H1 (cell line): ENCODE measurements around the gene PTPRF. TPM values are rescaled to one million over a fixed set of nuclear protein-coding genes. Genes with fewer than 3 reads are reported as not detected.

Experiments used
- CTCF ChIA-PET: fragments of 300-600 bp; sonication (Branson Sonifier 250); formaldehyde crosslinking; loops from one replicate; lab custom pipeline; 2021; ENCODE audit not compliant: partially characterized antibody; lab: Charles Lee
- POLR2A ChIA-PET: fragments of 300-600 bp; sonication (Branson Sonifier 250); formaldehyde crosslinking; loops from one replicate; lab custom pipeline; 2021; ENCODE audit warnings: inconsistent platforms; ENCODE audit not compliant: partially characterized antibody; lab: Charles Lee
- DNase-seq, 2 experiments: peaks; one replicate each; pipeline versions ENCODE4 v3.0.0 to v3.0.0-alpha.2; 2010 to 2022; ENCODE audit warnings: low spot score in 2 of 2, low read depth in 1 of 2, mixed read lengths in 1 of 2
- FAIRE-seq: peaks from 2 replicates; lab custom pipeline; 2011; peaks lifted over from hg19 to GRCh38; lab: Jason Lieb, UNC
- H2AFZ ChIP-seq: 2 replicates; pipeline ENCODE4 v1.8.1; 2012; ENCODE audit warnings: low read length, inconsistent platforms
- H2AK5ac ChIP-seq: 2 replicates; pipeline ENCODE4 v1.6.1; 2013; ENCODE audit warnings: low read depth, low read length
- H2BK120ac ChIP-seq: replicated peaks from 2 replicates; pipeline ENCODE3; 2013; ENCODE audit warnings: low read depth, low read length, inconsistent platforms
- H2BK12ac ChIP-seq: 2 replicates; pipeline ENCODE4 v1.6.1; 2013; ENCODE audit warnings: low read depth, low read length
- H2BK15ac ChIP-seq: 2 replicates; pipeline ENCODE4 v1.6.1; 2013; ENCODE audit warnings: low read length
- H2BK20ac ChIP-seq: 2 replicates; pipeline ENCODE4 v1.6.1; 2013; ENCODE audit warnings: low read length
- H2BK5ac ChIP-seq: 2 replicates; pipeline ENCODE4 v1.6.1; 2013; ENCODE audit warnings: low read depth, low read length
- H3K14ac ChIP-seq: 2 replicates; pipeline ENCODE4 v1.6.1; 2013; ENCODE audit warnings: inconsistent platforms; ENCODE audit not compliant: insufficient read length
- H3K18ac ChIP-seq: 2 replicates; pipeline ENCODE4 v1.6.1; 2013; ENCODE audit warnings: low read length; ENCODE audit errors: extremely low read depth
- H3K23ac ChIP-seq: 2 replicates; pipeline ENCODE4 v1.6.1; 2013; ENCODE audit warnings: inconsistent platforms; ENCODE audit not compliant: insufficient read length
- H3K23me2 ChIP-seq: 2 replicates; pipeline ENCODE4 v1.6.1; 2013; ENCODE audit warnings: low read depth, low read length
- H3K27ac ChIP-seq: 2 replicates; pipeline ENCODE4 v1.6.1; 2011; ENCODE audit warnings: low read depth, low read length, inconsistent platforms
- H3K27me3 ChIP-seq, 4 experiments: replicated peaks in 1 of 4; 1 replicate in 1 of 4; 2 replicates in 3 of 4; pipeline versions ENCODE4 v1.6.1 to v1.8.1; 2011 to 2013; ENCODE audit warnings: low read length in 3 of 4, mild to moderate bottlenecking in 3 of 4, inconsistent platforms in 2 of 4, mixed read lengths in 2 of 4, moderate library complexity in 1 of 4; ENCODE audit not compliant: control insufficient read depth in 3 of 4, insufficient read depth in 3 of 4; ENCODE audit errors: extremely low read depth in 1 of 4
- H3K36me3 ChIP-seq, 4 experiments: 2 replicates each; pipeline versions ENCODE4 v1.6.1 to v1.8.1; 2011 to 2013; ENCODE audit warnings: mild to moderate bottlenecking in 4 of 4, low read length in 3 of 4, moderate library complexity in 2 of 4, control low read depth in 1 of 4, inconsistent platforms in 1 of 4; ENCODE audit not compliant: insufficient read depth in 4 of 4, control insufficient read depth in 2 of 4
- H3K4ac ChIP-seq: replicated peaks from 2 replicates; pipeline ENCODE3; 2013; ENCODE audit warnings: low read length, low read depth, mixed read lengths, inconsistent platforms; ENCODE audit not compliant: insufficient read length
- H3K4me1 ChIP-seq, 4 experiments: replicated peaks in 1 of 4; 1 replicate in 1 of 4; 2 replicates in 3 of 4; pipeline versions ENCODE4 v1.6.1 to v1.8.1; 2011 to 2013; ENCODE audit warnings: low read length in 3 of 4, inconsistent platforms in 2 of 4, mixed read lengths in 1 of 4; ENCODE audit not compliant: insufficient read depth in 4 of 4, control insufficient read depth in 3 of 4
- H3K4me2 ChIP-seq, 2 experiments: 2 replicates each; pipeline versions ENCODE4 v1.6.1 to v1.8.1; 2011 to 2013; ENCODE audit warnings: low read depth in 2 of 2, low read length in 2 of 2, control low read depth in 1 of 2, inconsistent platforms in 1 of 2, mild to moderate bottlenecking in 1 of 2; ENCODE audit not compliant: insufficient read depth in 1 of 2
- H3K4me3 ChIP-seq, 4 experiments: fragments of 200-600, 300-600 bp in 1 of 4; sonication (generic), shearing (Covaris generic), sonication (Bioruptor Twin) in 1 of 4; 2 replicates each; pipeline versions ENCODE4 v1.5.1 to v1.8.1; 2011 to 2016; ENCODE audit warnings: low read length in 4 of 4, low read depth in 3 of 4, control low read depth in 2 of 4, inconsistent platforms in 2 of 4, mild to moderate bottlenecking in 2 of 4, mixed read lengths in 1 of 4, moderate library complexity in 1 of 4; ENCODE audit not compliant: insufficient read depth in 2 of 4; ENCODE audit errors: extremely low read depth in 1 of 4
- H3K56ac ChIP-seq: replicated peaks from 2 replicates; pipeline ENCODE3; 2013; ENCODE audit warnings: low read depth, mild to moderate bottlenecking, mixed read lengths, low read length, inconsistent platforms; ENCODE audit not compliant: insufficient read length
- H3K79me1 ChIP-seq: 2 replicates; pipeline ENCODE4 v1.6.1; 2013; ENCODE audit warnings: low read depth, low read length, control low read depth
- H3K79me2 ChIP-seq, 2 experiments: 2 replicates each; pipeline versions ENCODE4 v1.6.1 to v1.8.1; 2012 to 2013; ENCODE audit warnings: low read length in 2 of 2, mild to moderate bottlenecking in 2 of 2, inconsistent platforms in 1 of 2; ENCODE audit not compliant: insufficient read depth in 2 of 2, control insufficient read depth in 1 of 2
- H3K9ac ChIP-seq, 4 experiments: replicated peaks in 1 of 4; 1 replicate in 1 of 4; 2 replicates in 3 of 4; pipeline versions ENCODE4 v1.6.1 to v1.8.1; 2011 to 2013; ENCODE audit warnings: low read depth in 3 of 4, low read length in 3 of 4, control low read depth in 2 of 4, mild to moderate bottlenecking in 2 of 4, moderate library complexity in 2 of 4, inconsistent platforms in 1 of 4; ENCODE audit errors: extremely low read depth in 1 of 4
- H3K9me3 ChIP-seq, 2 experiments: 2 replicates each; pipeline versions ENCODE4 v1.6.1 to v1.8.1; 2012 to 2013; ENCODE audit warnings: mild to moderate bottlenecking in 2 of 2, moderate library complexity in 2 of 2, control low read depth in 1 of 2, inconsistent platforms in 1 of 2, low read depth in 1 of 2, low read length in 1 of 2, mixed read lengths in 1 of 2; ENCODE audit not compliant: insufficient read depth in 2 of 2
- H4K20me1 ChIP-seq, 2 experiments: replicated peaks in 1 of 2; 2 replicates each; pipeline versions ENCODE3 to v1.8.1; 2011 to 2013; ENCODE audit warnings: inconsistent platforms in 2 of 2, low read length in 2 of 2, mild to moderate bottlenecking in 1 of 2; ENCODE audit not compliant: insufficient read depth in 2 of 2, control insufficient read depth in 1 of 2
- H4K5ac ChIP-seq: 2 replicates; pipeline ENCODE4 v1.6.1; 2013; ENCODE audit warnings: low read length, low read depth, mixed read lengths, inconsistent platforms; ENCODE audit not compliant: insufficient read length
- H4K8ac ChIP-seq: 2 replicates; pipeline ENCODE4 v1.8.0; 2013; ENCODE audit warnings: mild to moderate bottlenecking, moderate library complexity, low read length, inconsistent platforms; ENCODE audit not compliant: insufficient read depth; ENCODE audit errors: extremely low read depth
- H4K91ac ChIP-seq: replicated peaks from 2 replicates; pipeline ENCODE3; 2013; ENCODE audit warnings: low read length, mixed read lengths, inconsistent platforms; ENCODE audit not compliant: insufficient read length
- BACH1 ChIP-seq: IDR thresholded peaks from 2 replicates; pipeline ENCODE4 v1.6.1; 2012; ENCODE audit warnings: low read length, improper control_type of control experiment
- EZH2 ChIP-seq: fragments of 200-600 bp; sonication (generic); IDR thresholded peaks from 2 replicates; pipeline ENCODE4 v1.7.1; 2012; ENCODE audit warnings: low read depth, mild to moderate bottlenecking, moderate library complexity, low read length, inconsistent platforms; ENCODE audit not compliant: severe bottlenecking
- JUN ChIP-seq: IDR thresholded peaks from 2 replicates; pipeline ENCODE4 v1.6.1; 2011; ENCODE audit warnings: low read depth, mild to moderate bottlenecking, improper control_type of control experiment, low read length
- WGBS, 2 experiments: shearing (Covaris generic) in 1 of 2; methylation state at CpG; one replicate each; pipeline versions ENCODE4 v1.1.6 to v1.1.7; 2013 to 2015; ENCODE audit warnings: low lambda C conversion rate in 2 of 2, mixed read lengths in 2 of 2, inconsistent platforms in 1 of 2, low coverage in 1 of 2, missing lambda C conversion rate in 1 of 2; ENCODE audit not compliant: insufficient replicate concordance in 2 of 2, insufficient coverage in 1 of 2, insufficient read length in 1 of 2; ENCODE audit errors: extremely low coverage in 1 of 2, missing lambda C conversion rate in 1 of 2; 5-methylcytosine and 5-hydroxymethylcytosine counted together
- polyA plus RNA-seq, 7 experiments: library from polyadenylated mRNA; depleted of rRNA in 3 of 7; stranded (reverse) in 5 of 7; unstranded in 2 of 7; fragments of >200 nt in 5 of 7; fragments of 200-250 nt in 2 of 7; gene quantifications; 1 replicate in 5 of 7; 2 replicates in 1 of 7; 4 replicates in 1 of 7; pipeline versions ENCODE4 v1.2.1 to v1.2.3, GENCODE V29; 2011 to 2013; ENCODE audit warnings: missing spikeins in 2 of 7, mixed read lengths in 2 of 7
- total RNA-seq: library from RNA; stranded (reverse); fragmentation: NEBNext Ultra II Directional; extraction: Animal tissue kit (Norgen Biotek cat#: 25700); gene quantifications from 2 replicates; pipeline ENCODE4 v1.2.1, GENCODE V29; 2021

The PTPRF gene
- total and polyA plus RNA-seq, 2 of the 8 experiments (the other 6 are each of a cell fraction or from before 2014, with no cell fraction given) = 136 to 231 TPM

DNA sequence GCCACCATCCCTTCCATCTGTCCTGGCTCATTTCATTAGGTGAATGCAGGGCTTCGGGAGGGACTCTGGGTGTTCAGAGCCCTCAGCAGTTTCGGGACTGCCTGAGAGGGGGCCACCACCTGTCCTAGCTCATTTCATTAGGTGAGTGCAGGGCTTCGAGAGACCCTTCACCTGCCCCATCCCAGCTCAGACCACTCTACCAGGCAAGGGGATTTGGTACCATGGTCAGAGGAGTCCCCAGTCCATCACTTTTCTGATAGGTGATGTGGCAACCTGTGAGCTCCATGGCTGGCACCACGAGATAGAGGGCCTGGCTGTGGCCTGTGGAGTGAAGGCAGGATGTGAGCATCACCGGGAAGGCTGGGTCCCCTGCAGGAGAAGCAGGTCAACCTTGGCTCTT is 86.3 kb downstream of the PTPRF start:
- Histone ChIP-seq H2BK5ac (no peak overlapping the region; the same call in 1 of the 2 replicates), H2BK20ac (no peak overlapping the region), H3K4ac (no peak overlapping the region), H3K27ac (no peak overlapping the region), H3K79me2 (no peaks in the 10 kb centered on the region), H2BK12ac (no peak overlapping the region), H4K8ac (no peak overlapping the region), H3K56ac (no peak overlapping the region), H3K27me3 (no peaks in the 10 kb centered on the region), H2AK5ac (no peak overlapping the region), H3K14ac (no peak overlapping the region), H3K23ac (no peak overlapping the region), H2BK15ac (no peak overlapping the region), H4K91ac (no peak overlapping the region), H3K23me2 (no peaks in the 10 kb centered on the region), H3K4me3 (no peak overlapping the region), H3K4me2 (no peak overlapping the region), H4K5ac (no peak overlapping the region), H3K79me1 (no peaks in the 10 kb centered on the region), H2BK120ac (no peak overlapping the region), H3K9ac (no peak overlapping the region), H3K9me3 (no peaks in the 10 kb centered on the region), H3K36me3 (peaks cover 21 to 63% (median 51%) of the 10 kb centered on the region in 4 experiments), H3K4me1 (no peaks in the 10 kb centered on the region), H4K20me1 (peaks cover 3 to 8% of the 10 kb centered on the region in 2 experiments), H2AFZ (no peak overlapping the region), H3K18ac (no peak overlapping the region)
- no peak for FAIRE-seq
- no peak for DNase-seq
- ChIA-PET CTCF (interaction anchor here (0.8 to 1.2 kb wide), 4 partner anchors 10 to 59 kb away, joined by 3 to 6 read pairs (median 3); no protein-coding TSS in a partner anchor), POLR2A (interaction anchor here (0.7 to 2.3 kb wide), 7 partner anchors 13 to 58 kb away, joined by 3 to 6 read pairs (median 5); no protein-coding TSS in a partner anchor)
- 93% methylated on average over 5 of the region's 5 CpGs; no CpG with 5 or more reads in 1 of the 2 experiments for WGBS, 2 experiments
- TF ChIP-seq EZH2 (no peak), JUN (no peak), BACH1 (no peak)
